Cardiac septum (tissue), 1 donor: ENCODE data around the gene TGFB2. TPM values are rescaled to one million over a fixed set of nuclear protein-coding genes. Genes with fewer than 3 reads are reported as not detected.

Experiments
- DNase-seq: peaks from one replicate; pipeline ENCODE4 v3.0.0-alpha.2; 2020; ENCODE audit warnings: low spot score
- intact Hi-C: fragments of 100-400 bp; cut with DNase I; formaldehyde crosslinking; loops from one replicate; pipeline ENCODE4 v1.14.0; 2022
- total RNA-seq: library from RNA; stranded (reverse); fragmentation: NEBNext Ultra II Directional; extraction: Animal tissue kit (Norgen Biotek cat#: 25700); gene quantifications from one replicate; pipeline ENCODE4 v1.2.1, GENCODE V29; 2021
- donor health status: DM: no; HTN: no; CAD: no.

TGFB2 gene
- total RNA-seq, 1 donor from 2014 or later: 40.5 TPM

GRCh38 chr1:218353656-218354055, 8.5 kb downstream of the TGFB2 start:
- intact Hi-C loops: no loop called here
- DNase-seq: no peak

- intact Hi-C loops: no loop called here
- DNase-seq: no peak
These were observed 10.1 kb downstream of the TGFB2 start for GRCh38 chr1:218355278-218355677.

- DNase-seq: no peak
- intact Hi-C loops: no loop called here
These were observed 12.2 kb downstream of the TGFB2 start for GRCh38 chr1:218357211-218357892.

DNA sequence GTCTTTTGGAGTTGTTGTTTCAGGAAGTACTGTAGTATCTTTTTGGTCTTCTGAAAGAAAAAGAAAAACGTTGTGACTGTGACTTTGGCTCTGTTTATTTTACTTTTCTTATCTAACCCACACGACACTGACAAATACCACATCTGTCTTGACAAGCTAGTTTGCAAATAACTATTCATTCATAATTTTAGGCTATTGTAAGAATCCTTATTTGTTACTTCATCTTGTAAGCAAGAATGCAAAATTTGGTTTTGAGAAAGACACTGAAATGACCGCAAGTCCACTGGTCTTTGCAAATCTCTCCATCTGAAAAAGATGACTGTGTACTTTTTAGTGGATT, 12.7 kb downstream of the TGFB2 start:
- DNase-seq: no peak
- intact Hi-C loops: no loop called here

GRCh38 chr1:218361298-218362065, 16.3 kb downstream of the TGFB2 start:
- no peak for DNase-seq

DNA sequence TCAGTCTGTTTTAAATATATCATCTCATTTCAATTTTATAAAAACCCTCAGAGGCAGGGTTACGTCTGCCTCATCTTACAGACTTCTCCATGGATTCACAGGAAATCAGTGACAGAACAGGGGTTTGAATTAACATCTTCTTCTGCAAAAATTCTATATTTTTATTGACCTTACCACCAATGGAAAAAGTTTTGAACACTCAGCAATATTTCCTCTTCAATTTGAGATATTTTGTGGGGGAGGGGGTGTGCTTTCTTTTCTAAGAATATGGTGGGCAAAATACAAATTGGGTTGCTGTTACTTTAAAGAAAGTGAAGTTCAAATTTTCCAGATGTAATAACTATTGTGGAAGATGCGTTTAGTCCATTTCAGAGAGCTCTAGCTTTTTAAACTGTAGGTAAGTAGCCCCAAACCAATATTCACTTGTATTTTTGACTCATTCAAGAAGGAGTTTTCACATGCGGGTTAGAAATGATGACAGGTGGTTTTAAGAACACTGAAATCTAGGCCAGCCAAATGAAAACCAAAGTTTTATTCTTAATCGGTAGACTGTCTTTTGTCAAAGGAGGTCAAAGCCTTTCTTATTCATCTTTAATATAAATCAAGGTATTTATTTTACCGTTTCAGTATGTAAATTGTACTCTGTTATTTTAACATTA, 17.4 kb downstream of the TGFB2 start:
- DNase-seq: no peak
- intact Hi-C loops: no loop called here

More at GRCh38 chr1:218361298-218362065, 16.3 kb downstream of the TGFB2 start:
- intact Hi-C loops: no loop called here

DNA sequence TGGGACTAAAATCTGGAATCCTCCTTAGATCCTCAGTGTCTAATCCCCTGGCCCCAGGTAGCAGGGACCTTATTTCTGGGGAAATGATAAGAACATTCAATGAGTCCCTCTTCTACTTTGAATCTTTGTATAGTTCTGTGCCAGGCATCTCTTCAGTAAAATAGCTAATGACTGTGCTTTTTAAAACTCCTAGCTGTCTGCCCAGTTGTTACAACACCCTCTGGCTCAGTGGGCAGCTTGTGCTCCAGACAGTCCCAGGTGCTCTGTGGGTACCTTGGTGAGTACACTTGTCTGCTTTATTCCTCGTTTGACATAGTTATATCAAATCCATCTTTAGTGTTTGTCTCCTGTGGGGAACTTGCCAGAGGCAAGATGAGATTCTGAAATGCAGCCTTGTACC, 18.0 kb downstream of the TGFB2 start:
- DNase-seq: no peak
- intact Hi-C loops: no loop called here

- intact Hi-C loops: no loop called here
- DNase-seq: no peak
These were observed 19.0 kb downstream of the TGFB2 start for GRCh38 chr1:218364028-218364710.

DNA sequence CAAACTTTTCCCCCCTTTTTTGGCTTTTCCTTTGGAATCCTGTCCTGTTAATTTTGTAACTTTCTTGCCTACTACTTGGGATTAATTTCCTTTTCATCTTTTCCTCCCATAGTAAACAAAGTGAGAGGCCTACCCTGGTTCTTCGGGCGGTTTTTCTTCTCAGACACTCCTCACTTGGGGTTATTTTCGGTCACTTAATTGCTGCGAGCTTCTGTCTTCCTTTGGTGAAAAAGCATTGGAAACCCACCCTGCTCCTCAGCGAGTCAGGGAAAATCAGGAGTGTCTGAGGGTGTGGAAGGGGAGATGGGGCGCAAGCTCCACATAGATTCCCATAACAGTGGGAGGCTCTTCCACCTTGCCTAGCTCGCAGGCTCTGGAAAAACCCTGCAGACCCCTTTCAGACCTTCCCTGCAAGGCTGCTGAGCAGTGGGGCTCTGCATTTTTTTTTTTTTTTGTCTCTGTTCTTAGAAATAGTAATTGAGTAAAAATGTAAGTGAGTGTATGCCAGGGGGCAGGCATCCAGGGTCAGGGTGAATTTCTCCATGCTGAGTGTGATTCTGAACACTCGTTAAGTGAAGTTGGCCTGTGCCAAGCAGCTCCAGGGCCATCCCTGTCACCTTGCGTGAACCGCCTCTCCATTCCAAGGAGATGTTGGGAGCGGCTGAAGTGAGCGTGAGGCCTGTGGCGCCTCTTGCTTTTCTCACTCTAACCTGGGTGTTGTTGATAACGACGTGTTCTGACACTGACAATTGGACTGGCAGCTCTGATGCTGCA, 20.3 kb downstream of the TGFB2 start:
- no peak for DNase-seq
- intact Hi-C loops: no loop called here

DNA sequence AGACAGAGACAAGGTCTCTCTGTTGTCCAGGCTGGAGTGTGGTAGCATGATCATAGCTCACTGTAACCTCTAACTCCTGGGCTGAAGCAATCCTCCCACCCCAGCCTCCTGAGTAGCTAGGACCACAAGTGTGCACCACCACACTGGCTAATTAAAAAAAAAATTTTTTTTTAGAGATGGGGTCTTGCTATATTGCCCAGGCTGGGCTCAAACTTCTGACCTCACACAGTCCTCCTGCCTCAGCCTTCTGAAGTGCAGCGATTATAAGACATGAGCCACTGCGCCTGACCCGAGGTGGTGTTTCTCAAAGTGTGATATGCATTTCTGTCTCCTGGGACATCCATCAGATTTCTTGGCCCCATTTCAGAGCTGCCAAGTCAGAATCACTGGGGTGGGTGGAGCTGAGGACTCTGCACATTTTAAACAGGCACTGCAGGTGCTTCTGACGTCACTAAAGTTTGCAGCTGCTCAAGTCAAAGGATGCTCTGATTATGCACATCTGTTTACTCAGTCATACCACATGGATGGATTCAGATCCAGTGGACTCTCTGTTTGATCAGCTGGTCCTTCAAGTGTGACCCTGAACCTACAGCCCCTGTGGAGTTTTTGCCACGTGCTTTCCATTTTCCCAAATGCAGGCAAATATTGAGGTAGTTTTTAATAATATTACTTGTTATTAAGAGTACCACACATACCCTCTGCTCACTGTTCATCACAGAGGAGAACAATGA, 21.4 kb downstream of the TGFB2 start:
- DNase-seq: no peak
- intact Hi-C loops: no loop called here

- no peak for DNase-seq
- intact Hi-C loops: no loop called here
These were observed 22.0 kb downstream of the TGFB2 start for GRCh38 chr1:218367118-218367517.

DNA sequence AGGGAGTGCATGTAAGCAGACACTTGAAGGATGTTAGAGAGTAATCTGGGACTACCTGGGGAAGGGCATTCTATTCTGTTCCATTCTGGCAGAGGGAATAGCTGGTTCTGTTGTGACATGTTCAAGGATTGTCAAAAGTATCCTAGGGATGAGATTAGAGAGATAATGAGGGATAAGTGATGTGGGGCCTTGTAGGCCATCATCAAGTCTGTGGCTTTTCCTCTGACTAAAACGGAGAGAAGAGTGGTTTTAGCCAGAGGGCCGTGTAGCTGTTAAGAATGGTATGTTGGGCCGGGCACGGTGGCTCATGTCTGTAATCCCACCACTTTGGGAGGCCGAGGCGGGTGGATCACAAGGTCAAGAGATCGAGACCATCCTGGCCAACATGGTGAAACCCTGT, 23.6 kb downstream of the TGFB2 start:
- no peak for DNase-seq
- intact Hi-C loops: no loop called here

GRCh38 chr1:218369688-218370511, 24.8 kb downstream of the TGFB2 start:
- intact Hi-C loops: no loop called here

GRCh38 chr1:218371927-218372672, 27.0 kb downstream of the TGFB2 start:
- no peak for DNase-seq
- intact Hi-C loops: no loop called here

More at GRCh38 chr1:218369688-218370511, 24.8 kb downstream of the TGFB2 start:
- no peak for DNase-seq

DNA sequence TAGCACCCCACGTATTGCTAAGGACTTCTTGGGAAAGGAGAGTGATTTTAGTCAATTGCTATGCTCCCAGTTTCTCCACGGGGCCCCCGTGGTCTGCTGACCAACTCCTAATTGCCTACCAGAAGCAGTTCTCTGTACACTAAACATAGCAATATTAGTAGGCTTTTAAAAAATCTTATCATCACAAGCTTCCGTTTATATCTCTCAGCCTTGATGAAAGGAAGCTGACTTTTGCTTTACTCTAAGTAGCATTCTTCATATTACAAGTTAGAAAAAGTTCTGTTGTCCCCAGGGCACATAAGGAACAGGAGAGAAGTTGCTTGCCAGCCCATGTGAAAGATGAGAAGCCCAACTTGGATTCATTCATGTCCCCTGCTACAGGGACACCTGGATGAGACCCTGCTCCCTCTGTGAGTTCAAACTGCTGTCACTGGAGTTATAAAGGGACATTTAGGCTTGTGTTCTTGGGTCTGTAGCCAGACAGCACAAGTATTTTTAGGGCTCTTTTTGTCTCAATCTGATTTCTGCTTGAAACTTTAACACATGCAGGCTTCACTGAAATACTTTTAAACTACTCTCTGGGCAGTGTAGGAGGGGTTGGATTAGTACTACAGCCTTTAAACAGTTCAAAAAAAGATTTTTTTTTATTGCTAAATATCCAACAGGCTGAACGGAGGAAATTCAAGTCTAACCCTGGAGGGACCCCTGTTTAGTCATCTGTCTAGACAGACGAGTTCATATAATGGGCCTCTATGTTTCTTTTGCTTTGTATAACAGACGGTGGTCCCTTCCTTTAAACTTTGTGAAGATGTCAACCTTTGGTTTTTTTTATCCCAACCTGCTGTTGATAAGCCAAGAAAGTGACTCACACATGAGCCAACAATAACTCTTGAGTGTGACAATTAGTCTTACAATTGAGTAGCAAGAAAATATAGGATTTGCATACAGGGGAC, 29.5 kb downstream of the TGFB2 start:
- DNase-seq: no peak
- intact Hi-C loops: no loop called here

DNA sequence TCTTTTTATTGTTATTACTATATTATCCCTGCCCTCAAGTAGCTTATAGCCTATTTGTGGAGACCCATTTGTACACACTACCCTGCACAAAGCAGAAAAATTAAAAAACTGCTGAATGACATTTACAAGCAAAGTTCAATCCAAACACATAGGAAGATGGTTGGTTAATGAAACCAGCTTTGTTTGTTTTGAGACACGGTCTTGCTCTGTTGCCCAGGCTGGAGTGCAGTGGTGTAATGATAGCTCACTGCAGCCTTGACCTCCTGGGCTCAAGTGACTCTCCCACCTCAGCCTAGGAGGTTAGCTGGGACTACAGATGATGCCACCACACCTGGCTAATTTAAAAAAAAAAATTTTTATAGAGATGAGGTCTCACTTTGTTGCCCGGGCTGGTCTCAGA, 31.6 kb downstream of the TGFB2 start:
- intact Hi-C loops: no loop called here
- DNase-seq: no peak
